KMS-11 (cell line): ENCODE data around the gene TRABD2B.

ENCODE experiments used
- H2AFZ ChIP-seq: fragments of 200-600 bp; sonication (generic); 2 replicates; pipeline ENCODE4 v1.6.1; 2016; ENCODE audit warnings: antibody characterized with exemption, mixed run types, low read depth
- H3K27ac ChIP-seq: fragments of 200-600 bp; sonication (generic); 2 replicates; pipeline ENCODE4 v1.6.1; 2016; ENCODE audit warnings: mild to moderate bottlenecking, mixed run types
- H3K27me3 ChIP-seq: fragments of 200-600 bp; sonication (generic); 2 replicates; pipeline ENCODE4 v1.6.1; 2017; ENCODE audit warnings: mild to moderate bottlenecking, low read depth, mixed run types, moderate library complexity; ENCODE audit not compliant: insufficient read depth
- H3K36me3 ChIP-seq: fragments of 200-600 bp; sonication (generic); 2 replicates; pipeline ENCODE4 v1.6.1; 2017; ENCODE audit warnings: mild to moderate bottlenecking, mixed run types; ENCODE audit not compliant: insufficient read depth
- H3K4me1 ChIP-seq: fragments of 200-600 bp; sonication (generic); 2 replicates; pipeline ENCODE4 v1.6.1; 2016; ENCODE audit warnings: mild to moderate bottlenecking, low read depth, mixed run types; ENCODE audit not compliant: poor library complexity, severe bottlenecking
- H3K4me2 ChIP-seq: fragments of 200-600 bp; sonication (generic); 2 replicates; pipeline ENCODE4 v1.7.0; 2016; ENCODE audit warnings: mild to moderate bottlenecking, mixed run types
- H3K4me3 ChIP-seq: fragments of 200-600 bp; sonication (generic); IDR thresholded peaks from 2 replicates; pipeline ENCODE4 v1.6.1; 2017; ENCODE audit warnings: low read depth, low read length, mixed read lengths; ENCODE audit not compliant: insufficient read depth
- H3K79me2 ChIP-seq: fragments of 200-600 bp; sonication (generic); 2 replicates; pipeline ENCODE4 v1.6.1; 2016; ENCODE audit warnings: low read depth, mixed run types; ENCODE audit not compliant: insufficient read depth
- H3K9ac ChIP-seq: fragments of 200-600 bp; sonication (generic); 2 replicates; pipeline ENCODE4 v1.6.1; 2016; ENCODE audit warnings: mild to moderate bottlenecking, mixed run types
- H4K20me1 ChIP-seq: fragments of 200-600 bp; sonication (generic); 2 replicates; pipeline ENCODE4 v1.6.1; 2016; ENCODE audit warnings: mild to moderate bottlenecking, mixed run types; ENCODE audit not compliant: insufficient read depth
- CTCF ChIP-seq: fragments of 200-600 bp; sonication (generic); conservative IDR thresholded peaks from 2 replicates; pipeline ENCODE4 v1.6.1; 2017; ENCODE audit warnings: low read depth, mild to moderate bottlenecking, antibody characterized with exemption, low read length, moderate library complexity, mixed read lengths

TRABD2B gene

GRCh38 chr1:47813970-47814369 is 183.2 kb downstream of the TRABD2B start:
- Histone ChIP-seq H3K9ac (no peak overlapping the region), H3K36me3 (no peaks in the 10 kb centered on the region), H3K4me1 (no peaks in the 10 kb centered on the region), H2AFZ (no peak overlapping the region), H3K4me3 (no peak overlapping the region), H3K4me2 (no peak overlapping the region), H3K27ac (no peak overlapping the region), H3K27me3 (no peaks in the 10 kb centered on the region), H4K20me1 (no peaks in the 10 kb centered on the region), H3K79me2 (no peaks in the 10 kb centered on the region)
- no peak for TF ChIP-seq CTCF

- no peaks in the 10 kb centered on the region for H3K36me3 ChIP-seq
- H3K4me2 ChIP-seq = no peak overlapping the region
- TF ChIP-seq CTCF = no peak
- no peak overlapping the region for H3K27ac ChIP-seq
- no peaks in the 10 kb centered on the region for H4K20me1 ChIP-seq
- H3K79me2 ChIP-seq = no peaks in the 10 kb centered on the region
- no peaks in the 10 kb centered on the region for H3K4me1 ChIP-seq
- H2AFZ ChIP-seq = no peak overlapping the region
- H3K9ac ChIP-seq = no peak overlapping the region
- H3K4me3 ChIP-seq = no peak overlapping the region
- no peaks in the 10 kb centered on the region for H3K27me3 ChIP-seq
These were observed 184.2 kb downstream of the TRABD2B start for GRCh38 chr1:47812904-47813514.

GRCh38 chr1:47810964-47811682 is 186.1 kb downstream of the TRABD2B start:
- H3K36me3 ChIP-seq = no peaks in the 10 kb centered on the region
- no peak overlapping the region for H2AFZ ChIP-seq
- H3K4me3 ChIP-seq = no peak overlapping the region
- H3K4me1 ChIP-seq = no peaks in the 10 kb centered on the region
- H3K79me2 ChIP-seq = no peaks in the 10 kb centered on the region
- TF ChIP-seq CTCF = no peak
- H3K27me3 ChIP-seq = no peaks in the 10 kb centered on the region
- no peak overlapping the region for H3K27ac ChIP-seq
- no peak overlapping the region for H3K4me2 ChIP-seq
- H4K20me1 ChIP-seq = no peaks in the 10 kb centered on the region
- no peak overlapping the region for H3K9ac ChIP-seq

GRCh38 chr1:47809301-47810084 is 187.7 kb downstream of the TRABD2B start:
- Histone ChIP-seq H3K4me3 (no peak overlapping the region), H3K27me3 (no peaks in the 10 kb centered on the region), H3K36me3 (no peaks in the 10 kb centered on the region), H4K20me1 (no peaks in the 10 kb centered on the region), H3K27ac (no peak overlapping the region), H2AFZ (no peak overlapping the region), H3K9ac (no peak overlapping the region), H3K4me2 (no peak overlapping the region), H3K4me1 (no peaks in the 10 kb centered on the region), H3K79me2 (no peaks in the 10 kb centered on the region)
- TF ChIP-seq CTCF = no peak
